HepG2 (cell line): Measurements from ENCODE around the gene CMPK1. TPM values are rescaled to one million over a fixed set of nuclear protein-coding genes. Genes with fewer than 3 reads are reported as not detected.

Experiments used
- ATAC-seq: fragments of 200-7000 bp; cut with Tn5 transposase; 3 replicates; pipeline ENCODE4 v1.9.1; 2020; ENCODE audit warnings: mild to moderate bottlenecking, moderate library complexity
- BruUV-seq: library from RNA; stranded (reverse); fragments of 400-500 nt; replicated peaks from 2 replicates; lab custom pipeline; 2021; lab: Mats Ljungman, UMichigan
- CTCF ChIA-PET: fragments of 300-600 bp; formaldehyde crosslinking; extraction: SDS; loops from one replicate; lab custom pipeline; 2021; ENCODE audit warnings: low total read pairs, inconsistent platforms, low intra/inter-chr PET ratio; lab: Yijun Ruan, JAX
- POLR2A ChIA-PET: fragments of 350-600 bp; sonication (Branson Sonifier 250); formaldehyde crosslinking; loops from one replicate; lab custom pipeline; 2020; ENCODE audit warnings: antibody characterized with exemption, inconsistent platforms; lab: Yijun Ruan, JAX
- DNase-seq: peaks from one replicate; pipeline ENCODE4 v3.0.0-alpha.2; 2015; ENCODE audit warnings: low spot score
- FAIRE-seq: peaks from 3 replicates; lab custom pipeline; 2011; peaks lifted over from hg19 to GRCh38; lab: Jason Lieb, UNC
- H2AFZ ChIP-seq: one replicate; pipeline ENCODE4 v1.6.1; 2011; ENCODE audit warnings: low read length, inconsistent platforms
- H3K27ac ChIP-seq: fragments of 300-600 bp; 3 replicates; pipeline ENCODE4 v1.8.0; 2011; ENCODE audit warnings: mixed run types, mild to moderate bottlenecking, mixed read lengths, low read length, inconsistent platforms; ENCODE audit not compliant: insufficient read depth; ENCODE audit errors: extremely low read length
- H3K27me3 ChIP-seq, 2 experiments: fragments of 200-600 bp in 1 of 2; 2 replicates in 1 of 2; 3 replicates in 1 of 2; pipeline versions ENCODE4 v1.6.0 to v1.8.0; 2011; ENCODE audit warnings: low read length in 2 of 2, mild to moderate bottlenecking in 2 of 2, moderate library complexity in 2 of 2, inconsistent platforms in 1 of 2; ENCODE audit not compliant: insufficient read depth in 2 of 2, control insufficient read depth in 1 of 2
- H3K36me3 ChIP-seq, 2 experiments: fragments of 200-600 bp in 1 of 2; replicated peaks in 1 of 2; 2 replicates in 1 of 2; 3 replicates in 1 of 2; pipeline versions ENCODE4 v1.5.1 to v1.8.0; 2011; ENCODE audit warnings: low read length in 2 of 2, inconsistent platforms in 1 of 2; ENCODE audit not compliant: insufficient read depth in 2 of 2, control insufficient read depth in 1 of 2
- H3K4me1 ChIP-seq: 2 replicates; pipeline ENCODE4 v1.5.1; 2012; ENCODE audit warnings: low read length, inconsistent platforms; ENCODE audit not compliant: insufficient read depth
- H3K4me2 ChIP-seq: 2 replicates; pipeline ENCODE4 v1.6.0; 2011; ENCODE audit warnings: low read depth, low read length, inconsistent platforms
- H3K4me3 ChIP-seq, 3 experiments: fragments of 200-600 bp in 1 of 3; sonication (generic), shearing (Covaris generic) in 1 of 3; replicated peaks in 1 of 3; 2 replicates each; pipeline ENCODE4 v1.5.1; 2011 to 2016; ENCODE audit warnings: low read length in 3 of 3, inconsistent platforms in 2 of 3, low read depth in 2 of 3, mild to moderate bottlenecking in 2 of 3, control low read depth in 1 of 3, mixed read lengths in 1 of 3; ENCODE audit not compliant: insufficient read depth in 1 of 3
- H3K79me2 ChIP-seq: one replicate; pipeline ENCODE4 v1.6.1; 2011; ENCODE audit warnings: low read length, inconsistent platforms; ENCODE audit not compliant: insufficient read depth
- H3K9ac ChIP-seq: 2 replicates; pipeline ENCODE4 v1.6.0; 2011; ENCODE audit warnings: mild to moderate bottlenecking, low read depth, low read length, inconsistent platforms; ENCODE audit not compliant: insufficient read depth
- H3K9me3 ChIP-seq: 2 replicates; pipeline ENCODE4 v1.5.1; 2012; ENCODE audit warnings: mild to moderate bottlenecking, low read length
- H4K20me1 ChIP-seq: 2 replicates; pipeline ENCODE4 v1.6.0; 2011; ENCODE audit warnings: inconsistent platforms, mild to moderate bottlenecking, low read length, moderate library complexity; ENCODE audit not compliant: insufficient read depth
- ELF3 ChIP-seq: IDR thresholded peaks from 2 replicates; pipeline ENCODE4 v1.6.1; 2016; ENCODE audit warnings: missing genetic modification reagents, missing compliant biosample characterization
- FOSL2 ChIP-seq: sonication (generic); formaldehyde crosslinking; IDR thresholded peaks from 2 replicates; pipeline ENCODE4 v1.4.0; 2020; ENCODE audit warnings: missing genetic modification reagents
- JUNB ChIP-seq: sonication (generic); formaldehyde crosslinking; IDR thresholded peaks from 2 replicates; pipeline ENCODE4 v1.8.0; 2022; ENCODE audit warnings: missing genetic modification reagents, mild to moderate bottlenecking, borderline replicate concordance
- ZNF24 ChIP-seq: fragments of 450-650 bp; IDR thresholded peaks from 2 replicates; pipeline ENCODE4 v1.6.1; 2017; ENCODE audit warnings: antibody characterized with exemption, mild to moderate bottlenecking
- WGBS: methylation state at CpG from one replicate; pipeline ENCODE4 v1.1.6; 2017; ENCODE audit warnings: low lambda C conversion rate; 5-methylcytosine and 5-hydroxymethylcytosine counted together
- in situ Hi-C: cut with HindIII; loops from 2 replicates; pipeline ENCODE4 v1.10.0; 2017; ENCODE audit warnings: low pct_unique_long_range_greater_than_20kb; ENCODE audit not compliant: extremely low pct_ligation_motif_present
- intact Hi-C: fragments of 100-400 bp; cut with micrococcal nuclease; formaldehyde crosslinking; loops from one replicate; pipeline ENCODE4 v1.10.0; 2022; ENCODE audit not compliant: unreplicated experiment
- polyA plus RNA-seq, 8 experiments: library from polyadenylated mRNA; depleted of rRNA in 3 of 8; stranded (reverse) in 7 of 8; unstranded in 1 of 8; fragments of >200 nt; fragmentation: Illumina TruSeq in 4 of 8; extraction: Trizol in 4 of 8; gene quantifications; 2 replicates each; pipeline versions ENCODE4 v1.2.1 to v1.2.3, GENCODE V29; 2011 to 2016; ENCODE audit warnings: low read depth in 4 of 8, missing spikeins in 1 of 8, mixed read lengths in 1 of 8; ENCODE audit not compliant: insufficient read depth in 1 of 8
- total RNA-seq, 5 experiments: library from RNA; depleted of rRNA; stranded (reverse); fragments of >200 nt; fragmentation: Illumina TruSeq; extraction: Trizol; gene quantifications; 2 replicates each; pipeline ENCODE4 v1.2.3, GENCODE V29; 2016; ENCODE audit warnings: low read depth in 1 of 5

Gene CMPK1
- total and polyA plus RNA-seq, 2 of the 13 experiments (the other 11 are each of a cell fraction or from before 2014, with no cell fraction given), result 38.3 to 92.0 TPM

- ChIA-PET POLR2A (interaction anchor here (1.1 to 3.1 kb wide), 2 partner anchors 9 to 10 kb away, joined by 6 to 21 read pairs; partner anchors contain the start of genes CMPK1 and STIL), CTCF (no interaction called here)
- H4K20me1 ChIP-seq, result no peaks in the 10 kb centered on the region
- peaks cover 18% of the 10 kb centered on the region for H3K4me1 ChIP-seq
- H2AFZ ChIP-seq, result peak overlapping the region; percentile 61
- intact Hi-C loops, result no loop called here
- no peaks in the 10 kb centered on the region for H3K79me2 ChIP-seq
- WGBS, result 0% methylated on average over 1 of the region's 1 CpG
- no TSS peak for BruUV-seq
- peak; percentile 29 for DNase-seq
- in situ Hi-C loops, result no loop called here
- peak overlapping the region; percentile 3; the same call in 1 of the 2 replicates for H3K9ac ChIP-seq
- no peaks in the 10 kb centered on the region for H3K36me3 ChIP-seq
- TF ChIP-seq ELF3 (CRISPR knock-in tag) (peak; percentile 42; the same call in 1 of the 2 replicates), FOSL2 (CRISPR knock-in tag) (no peak)
- H3K27me3 ChIP-seq, result no peaks in the 10 kb centered on the region
- ATAC-seq, result peak; percentile 49; the same call in 2 of the 3 replicates
- no peaks in the 10 kb centered on the region for H3K9me3 ChIP-seq
- no peak overlapping the region for H3K4me3 ChIP-seq
- no peak for FAIRE-seq
- no peak overlapping the region for H3K27ac ChIP-seq
- peak overlapping the region; percentile 50 for H3K4me2 ChIP-seq
Observed at GRCh38 chr1:47323599-47324031, 10.0 kb upstream of the CMPK1 start.

- WGBS, result 68% methylated on average over 3 of the region's 3 CpGs
- Histone ChIP-seq H3K36me3 (no peaks in the 10 kb centered on the region), H4K20me1 (no peaks in the 10 kb centered on the region), H3K4me3 (no peak overlapping the region), H3K9me3 (no peaks in the 10 kb centered on the region), H3K9ac (no peak overlapping the region), H3K4me2 (no peak overlapping the region), H3K79me2 (no peaks in the 10 kb centered on the region), H3K27me3 (no peaks in the 10 kb centered on the region), H3K27ac (no peak overlapping the region), H3K4me1 (peaks cover 18% of the 10 kb centered on the region), H2AFZ (no peak overlapping the region)
- DNase-seq (no peak), FAIRE-seq (no peak), ATAC-seq (no peak)
- intact Hi-C loops (no loop called here), in situ Hi-C loops (no loop called here)
- ChIA-PET POLR2A (interaction anchor here (3.1 kb wide), 1 partner anchor 9 kb away, joined by 21 read pairs; the partner anchor contains the start of gene CMPK1), CTCF (no interaction called here)
- TF ChIP-seq ZNF24 (no peak), JUNB (CRISPR knock-in tag) (no peak)
- no TSS peak for BruUV-seq
Observed at GRCh38 chr1:47324682-47325081, 8.9 kb upstream of the CMPK1 start.
